Hematopoietic multipotent progenitor cell treated with erythropoietin and hydrocortisone succinate and interleukin-3 and kit ligand, for 4 days (in vitro differentiated cells): Measurements from ENCODE around the gene AGPAT2.

Source experiments
- DNase-seq: peaks from one replicate; pipeline ENCODE4 v3.0.0-alpha.2; 2015

Gene AGPAT2

GRCh38 chr9:136671646-136672430, 15.4 kb downstream of the AGPAT2 start:
- peak; percentile 72 for DNase-seq

DNA sequence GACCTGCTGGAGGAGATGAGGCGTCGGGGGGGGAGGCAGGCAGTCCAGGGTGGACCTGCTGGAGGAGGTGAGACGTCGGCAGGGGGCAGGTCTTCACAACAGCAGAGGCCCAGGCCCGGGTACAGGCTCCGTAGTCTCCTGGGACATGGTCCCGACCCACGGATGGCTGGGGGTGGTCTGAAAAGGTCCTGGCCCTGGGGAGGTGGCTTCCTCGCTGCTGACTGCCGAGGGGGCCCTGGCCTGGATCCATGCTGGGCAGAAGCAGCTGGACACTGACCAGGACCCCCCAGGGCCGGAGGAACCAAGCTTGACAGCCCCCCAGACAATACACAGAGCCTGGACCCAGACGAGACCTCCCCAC, 16.0 kb downstream of the AGPAT2 start:
- DNase-seq, result peak; percentile 38

DNA sequence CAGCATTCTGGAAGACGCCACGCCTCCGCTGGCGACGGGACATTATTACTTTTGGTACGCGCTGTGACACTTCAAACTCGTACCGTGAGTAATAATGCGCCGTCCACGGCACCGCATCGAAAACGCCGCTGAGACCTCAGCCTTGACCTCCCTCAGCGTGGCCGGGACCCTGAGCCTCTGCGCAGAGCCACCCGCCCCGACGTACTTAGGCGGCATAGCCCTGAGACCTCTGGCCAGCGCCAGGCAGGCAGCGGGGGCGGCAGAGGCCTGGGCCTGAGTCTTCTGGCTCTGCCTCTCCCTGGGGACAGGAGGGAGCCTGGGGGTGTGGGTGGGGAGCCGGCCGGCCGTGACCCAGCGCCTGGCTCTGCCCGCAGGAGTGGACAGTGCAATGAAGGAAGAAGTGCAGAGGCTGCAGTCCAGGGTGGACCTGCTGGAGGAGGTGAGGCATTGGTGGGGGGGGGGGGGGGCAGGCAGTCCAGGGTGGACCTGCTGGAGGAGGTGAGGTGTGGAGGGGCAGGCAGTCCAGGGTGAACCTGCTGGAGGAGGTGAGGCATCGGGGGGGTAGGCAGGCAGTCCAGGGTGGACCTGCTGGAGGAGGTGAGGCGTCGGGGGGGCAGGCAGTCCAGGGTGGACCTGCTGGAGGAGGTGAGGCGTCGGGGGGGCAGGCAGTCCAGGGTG, 16.5 kb downstream of the AGPAT2 start:
- DNase-seq, result peak; percentile 26

DNA sequence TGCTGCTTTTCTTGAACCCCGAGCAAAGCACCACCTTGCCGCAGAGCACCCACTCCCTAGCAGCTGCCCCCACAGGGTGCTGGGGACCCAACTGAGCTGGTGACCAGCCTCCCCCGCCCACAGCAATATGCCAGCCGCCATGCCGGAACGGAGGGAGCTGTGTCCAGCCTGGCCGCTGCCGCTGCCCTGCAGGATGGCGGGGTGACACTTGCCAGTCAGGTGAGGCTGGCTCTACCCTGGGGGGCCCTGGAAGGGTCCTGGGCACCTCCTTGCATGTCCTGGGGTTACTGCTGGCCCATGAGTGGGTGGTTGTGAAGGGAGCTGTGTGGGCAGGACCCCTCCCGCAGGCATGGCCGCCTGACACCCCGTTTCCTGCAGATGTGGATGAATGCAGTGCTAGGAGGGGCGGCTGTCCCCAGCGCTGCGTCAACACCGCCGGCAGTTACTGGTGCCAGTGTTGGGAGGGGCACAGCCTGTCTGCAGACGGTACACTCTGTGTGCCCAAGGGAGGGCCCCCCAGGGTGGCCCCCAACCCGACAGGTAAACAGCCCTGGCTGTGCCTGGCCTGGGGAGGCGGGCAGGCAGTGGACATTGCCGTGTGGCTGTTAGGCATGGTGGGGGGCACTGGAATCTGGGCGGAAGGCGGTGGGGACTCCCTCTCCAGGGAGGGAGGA, 17.3 kb downstream of the AGPAT2 start:
- peak; percentile 41 for DNase-seq

DNA sequence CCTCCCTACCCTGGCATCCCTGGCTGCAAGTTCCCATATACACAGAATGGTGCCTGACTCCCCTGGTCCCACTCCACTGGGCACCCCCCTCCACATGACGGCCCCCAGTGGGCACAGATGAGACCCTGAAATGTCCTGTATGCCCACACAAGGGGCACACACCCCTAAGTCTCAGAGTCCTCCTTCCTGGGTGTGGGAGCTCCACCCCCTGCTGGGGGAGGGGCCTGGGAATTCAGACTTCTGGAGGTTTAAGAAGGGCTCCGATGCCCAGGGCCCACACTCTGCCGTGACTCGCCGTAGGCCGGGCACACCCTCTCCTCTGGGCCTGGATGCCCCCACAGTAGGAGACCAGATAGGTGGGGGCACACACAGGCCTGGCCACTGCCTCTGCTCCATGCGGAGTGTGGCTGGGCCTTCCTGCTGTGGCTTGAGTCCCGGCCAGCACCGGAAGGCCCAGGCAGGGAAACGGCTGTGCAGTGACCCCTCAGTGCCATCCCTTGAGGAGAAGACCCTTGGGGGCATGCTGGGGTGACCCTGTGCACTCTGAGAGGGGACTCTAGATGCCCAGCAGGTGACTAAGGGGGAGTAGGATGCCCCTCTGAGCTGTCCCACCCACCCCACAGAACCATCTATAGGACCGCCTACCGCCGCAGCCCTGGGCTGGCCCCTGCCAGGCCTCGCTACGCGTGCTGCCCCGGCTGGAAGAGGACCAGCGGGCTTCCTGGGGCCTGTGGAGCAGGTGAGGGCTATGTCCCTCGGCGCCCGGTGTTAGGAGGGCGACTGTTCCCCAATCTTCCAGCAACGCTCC, 18.1 kb downstream of the AGPAT2 start:
- peak; percentile 78 for DNase-seq

- DNase-seq, result peak; percentile 64
Measured at GRCh38 chr9:136667940-136668760, 19.1 kb downstream of the AGPAT2 start.

DNA sequence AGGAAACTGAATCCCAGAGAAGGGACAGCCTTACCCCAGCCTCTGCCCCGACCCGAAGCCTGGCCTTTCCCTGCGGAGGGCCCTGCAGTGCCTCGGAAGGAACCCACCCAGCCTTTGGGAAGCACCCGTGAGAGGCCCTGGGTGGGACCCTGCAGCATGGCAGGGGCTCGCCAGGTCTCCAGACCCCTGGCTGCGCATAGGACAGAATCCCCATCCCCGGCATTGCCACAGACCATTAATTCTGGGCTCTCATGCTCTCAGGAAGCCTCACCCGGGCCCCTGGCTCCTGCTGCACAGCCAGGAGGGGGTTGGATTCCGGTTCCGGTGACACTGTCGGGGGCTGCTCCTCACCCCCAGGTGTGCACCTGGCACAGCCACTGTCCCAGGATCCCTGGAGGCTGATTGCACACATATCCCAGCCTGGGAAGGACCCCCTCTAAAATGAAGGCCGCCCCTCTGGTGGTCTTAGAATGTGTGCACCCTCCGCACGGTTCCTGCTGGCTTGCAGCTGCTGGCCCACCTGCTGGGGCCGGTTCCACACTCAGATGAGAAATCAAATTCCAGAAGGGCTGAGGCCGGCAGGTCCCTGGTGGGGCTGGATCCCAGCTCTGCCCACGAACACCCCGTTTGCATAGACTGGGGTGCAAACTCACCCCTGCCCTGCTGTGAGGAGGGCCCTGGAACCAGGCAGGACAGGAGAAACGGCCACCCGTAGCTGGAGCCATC, 19.9 kb downstream of the AGPAT2 start:
- peak; percentile 18 for DNase-seq

GRCh38 chr9:136666372-136667213, 20.7 kb downstream of the AGPAT2 start:
- peak; percentile 54 for DNase-seq

DNA sequence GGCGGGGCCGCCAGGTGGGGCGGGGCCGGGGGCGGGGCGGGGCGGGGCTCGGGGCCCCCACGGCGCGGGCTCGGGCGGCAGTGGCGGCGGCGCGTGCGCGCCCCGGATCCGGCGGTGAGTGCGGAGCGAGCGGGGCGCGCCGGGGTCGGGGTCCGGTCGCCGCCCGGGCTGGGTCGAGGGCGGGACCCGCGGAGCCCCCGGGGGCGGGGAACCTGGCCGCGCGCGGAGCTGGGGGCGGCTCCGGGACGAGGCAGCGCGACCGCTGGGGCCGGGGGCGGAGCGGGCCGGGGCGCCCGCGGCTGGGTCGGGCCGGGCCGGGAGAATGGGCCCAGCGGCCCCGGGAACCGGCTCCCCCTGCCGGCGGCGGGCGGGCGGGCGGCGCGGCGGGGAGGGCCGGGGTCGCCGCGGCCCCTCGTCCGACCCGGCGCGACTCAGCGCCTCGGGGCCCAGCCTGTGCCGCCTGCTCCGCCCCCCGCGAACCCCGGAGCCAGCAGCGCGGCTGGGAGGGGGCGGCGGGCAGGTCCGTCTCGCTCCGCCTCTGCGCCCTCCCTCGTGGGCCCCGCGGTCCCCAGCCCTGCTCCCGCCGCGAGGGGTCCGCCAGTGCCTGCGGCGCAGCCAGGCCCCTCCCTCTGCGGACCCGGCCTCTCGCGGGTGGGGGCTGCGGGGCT, 21.4 kb downstream of the AGPAT2 start:
- DNase-seq, result peak; percentile 74

DNA sequence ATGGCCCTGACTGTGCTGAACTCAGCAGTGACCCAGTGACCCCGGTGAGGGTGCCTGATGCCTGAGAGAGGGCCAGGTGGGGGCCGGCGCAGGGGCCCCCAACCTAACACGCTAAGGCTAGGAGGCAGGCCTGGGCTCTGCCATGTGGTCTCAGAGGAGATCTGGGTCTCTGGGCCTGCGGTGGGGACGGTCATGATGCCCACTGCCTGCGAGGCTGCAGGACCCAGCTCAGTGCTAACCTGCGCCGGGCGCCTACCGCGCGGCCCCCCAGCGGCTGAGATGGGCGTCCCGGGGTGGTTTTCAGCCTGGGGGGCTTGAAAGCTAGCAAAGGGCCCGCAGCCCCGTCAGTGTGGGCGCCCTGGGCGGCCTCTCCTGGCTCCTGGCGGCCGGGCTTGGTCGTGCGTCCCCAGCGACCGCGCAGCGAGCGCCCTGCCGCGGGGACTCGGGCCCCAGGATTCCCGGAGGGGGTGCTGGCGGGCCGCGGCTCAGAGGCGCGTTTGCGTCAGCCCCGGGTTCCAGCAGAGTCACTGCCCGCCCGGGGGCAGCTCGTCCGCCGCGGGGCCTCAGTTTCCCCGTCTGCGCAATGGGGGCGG, 22.1 kb downstream of the AGPAT2 start:
- peak; percentile 85 for DNase-seq

DNA sequence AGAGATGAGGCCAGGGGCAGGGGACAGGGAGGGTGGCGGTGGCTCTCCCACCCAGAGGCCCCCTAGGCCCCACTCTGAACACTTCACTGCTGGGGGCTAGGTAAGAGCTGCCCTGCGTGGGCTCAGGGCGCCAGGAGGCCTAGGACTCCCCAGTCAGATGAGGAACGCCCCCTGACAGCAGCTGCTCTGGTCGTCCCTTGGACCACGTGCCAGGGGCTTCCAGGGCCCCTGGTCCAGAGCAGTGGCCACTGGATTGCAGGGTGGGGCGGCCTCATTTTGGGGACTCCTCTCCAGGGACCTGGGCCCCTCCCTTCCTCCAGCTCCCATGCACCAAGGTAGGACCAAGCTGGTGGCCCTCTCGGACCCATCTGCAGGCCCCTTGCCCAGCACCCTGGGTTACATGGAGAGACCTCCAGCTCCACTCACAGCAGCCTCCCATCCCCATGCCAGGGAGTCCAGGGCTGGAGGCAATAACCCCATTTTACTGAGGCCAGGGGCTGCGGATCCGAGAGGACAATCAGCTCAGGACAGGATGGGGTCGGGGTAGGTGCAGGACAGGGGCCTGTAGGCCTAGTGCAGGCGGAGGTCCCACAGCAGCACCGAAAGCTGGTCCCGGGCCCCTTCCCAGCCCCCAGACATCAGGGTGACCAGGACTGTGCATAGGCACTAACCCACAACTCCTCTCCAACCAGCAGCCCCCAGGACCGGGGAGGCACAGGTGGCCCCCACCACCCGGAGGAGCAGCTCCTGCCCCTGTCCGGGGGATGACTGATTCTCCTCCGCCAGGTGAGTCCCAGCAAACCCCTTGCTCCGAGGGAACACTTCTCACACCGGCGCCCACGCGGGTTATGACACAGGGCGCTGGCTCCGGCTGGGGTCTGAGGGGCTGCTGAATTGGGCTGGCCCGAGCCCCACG, 23.0 kb downstream of the AGPAT2 start:
- DNase-seq, result peak; percentile 57

- DNase-seq, result peak; percentile 94
Measured at GRCh38 chr9:136662656-136663581, 24.3 kb downstream of the AGPAT2 start, which contains the start of gene EGFL7. Gene EGFL7, plus strand, starts transcription at chr9:136662916. Its CDS starts 5,367 bp downstream, at chr9:136668283.

DNA sequence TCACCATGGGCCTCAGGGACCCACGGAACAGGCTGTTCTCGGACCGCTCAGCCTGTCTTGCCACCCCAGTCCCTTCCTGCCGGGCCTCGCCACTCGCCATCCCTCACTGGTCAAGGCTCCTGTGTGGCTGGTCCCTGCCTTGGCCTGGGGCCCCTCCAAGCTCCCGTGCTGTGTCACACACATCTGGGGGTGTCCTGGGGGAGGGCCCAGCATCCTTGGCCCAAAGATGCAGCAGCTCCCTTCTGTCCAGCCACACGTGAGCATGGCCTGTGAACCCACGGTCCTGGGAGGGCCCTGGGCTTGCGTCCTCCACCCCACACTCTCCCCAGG, 25.0 kb downstream of the AGPAT2 start:
- DNase-seq, result no peak

GRCh38 chr9:136661641-136662325, 25.5 kb downstream of the AGPAT2 start:
- DNase-seq, result peak; percentile 18

GRCh38 chr9:136660971-136661550, 26.2 kb downstream of the AGPAT2 start:
- peak; percentile 49 for DNase-seq
